ENCODE results near the gene SNTG2.
"Not testable (repeated sequence)": the region's sequence is repeated elsewhere in the genome, so short reads cannot be mapped to it uniquely, and the experiment has no call there.

Gene SNTG2

GRCh38 chr2:1207962-1208510 is 257.4 kb downstream of the SNTG2 start:
- no peak for DNase-seq

DNA sequence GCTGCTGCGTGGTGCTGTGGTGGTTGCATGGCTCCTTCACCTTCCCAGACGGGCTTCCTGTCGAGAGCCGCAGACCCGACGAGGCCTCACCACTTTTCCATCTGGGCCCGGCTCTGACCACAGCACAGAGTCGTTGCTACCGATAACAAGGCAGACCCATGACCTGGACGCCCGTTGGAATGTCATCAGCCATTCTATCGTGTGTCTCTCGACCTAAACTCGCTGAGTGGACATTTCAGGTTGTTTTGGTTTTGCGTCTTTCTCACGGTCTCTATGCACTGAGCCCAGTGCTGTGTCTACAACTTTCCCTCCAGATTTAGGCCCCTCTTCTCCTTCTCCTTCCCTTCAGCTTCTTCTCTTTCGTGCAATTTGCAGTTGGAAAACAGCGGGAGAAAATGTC is 257.9 kb downstream of the SNTG2 start:
- no peak for DNase-seq

DNA sequence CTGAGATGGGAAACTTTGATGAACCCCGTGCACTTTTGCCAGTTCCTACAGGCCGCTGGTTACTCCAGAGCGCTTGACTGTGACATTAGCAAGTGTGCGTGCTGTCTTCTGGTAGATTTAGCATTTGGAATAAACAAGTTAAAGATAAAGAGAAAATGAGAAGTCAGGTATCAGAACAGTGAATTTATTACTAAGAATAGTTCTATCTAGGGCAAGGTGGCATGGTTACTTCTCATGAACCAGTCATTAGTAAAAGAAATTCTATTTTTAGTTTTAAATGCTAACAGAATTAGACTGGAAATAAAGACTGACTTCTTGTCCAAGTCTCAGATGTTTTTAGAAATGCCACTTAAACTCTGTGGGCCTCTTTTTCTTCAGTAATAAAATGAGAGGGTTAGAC is 258.6 kb downstream of the SNTG2 start:
- no peak for DNase-seq

DNA sequence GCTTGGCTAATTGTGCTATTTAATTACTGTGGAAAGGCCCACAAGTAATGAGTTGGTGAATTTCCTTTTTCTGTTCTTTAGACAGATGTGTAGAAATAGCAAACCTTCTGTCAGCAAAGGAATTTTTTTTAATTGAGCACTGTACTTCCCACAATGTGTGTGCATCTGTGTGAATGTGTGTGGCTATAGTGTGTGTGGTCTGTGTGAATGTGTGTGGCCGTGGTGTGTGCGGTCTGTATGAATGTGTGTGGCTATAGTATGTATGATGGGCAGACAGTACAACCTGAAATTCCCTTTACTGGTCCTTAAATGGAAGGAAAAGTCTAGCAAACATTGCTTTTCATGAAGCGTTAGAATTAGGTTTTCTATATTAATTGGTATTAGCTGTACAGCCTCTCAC is 259.1 kb downstream of the SNTG2 start:
- DNase-seq: no peak

- no peak for DNase-seq
Observed at GRCh38 chr2:1210352-1210751, 259.7 kb downstream of the SNTG2 start.

DNA sequence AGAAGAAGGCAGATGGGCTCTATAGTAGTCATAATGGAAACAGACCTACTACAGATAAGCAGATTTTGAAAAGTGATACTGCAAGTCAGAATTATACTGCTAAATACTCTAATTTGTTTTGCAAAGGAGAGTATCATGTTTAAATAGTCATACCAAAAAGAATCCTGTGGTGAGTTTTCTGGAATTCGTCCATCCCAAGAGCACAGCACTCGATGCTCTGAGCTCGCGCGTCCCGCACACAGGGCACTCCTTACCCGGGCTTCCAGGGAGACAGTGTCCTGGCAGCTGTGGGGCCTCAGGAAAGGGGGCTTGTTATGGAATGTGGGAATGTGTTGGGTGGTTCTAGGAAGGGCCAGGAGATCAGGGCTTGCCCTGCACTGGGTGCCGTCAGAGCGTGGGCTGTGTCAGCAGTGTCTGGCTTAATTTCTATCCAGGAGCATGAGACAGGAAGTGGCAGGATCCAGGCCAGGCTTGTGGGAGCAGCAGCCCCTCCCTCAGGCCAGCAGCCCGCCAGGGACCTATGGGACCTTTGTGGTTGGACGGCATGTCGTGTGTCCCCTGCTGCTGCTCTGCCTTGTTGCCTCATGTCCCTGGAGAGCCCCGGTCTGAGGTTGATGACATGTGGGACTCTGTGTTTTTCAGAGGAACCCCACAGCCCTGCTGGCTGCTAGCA is 269.4 kb downstream of the SNTG2 start:
- no peak for DNase-seq

DNA sequence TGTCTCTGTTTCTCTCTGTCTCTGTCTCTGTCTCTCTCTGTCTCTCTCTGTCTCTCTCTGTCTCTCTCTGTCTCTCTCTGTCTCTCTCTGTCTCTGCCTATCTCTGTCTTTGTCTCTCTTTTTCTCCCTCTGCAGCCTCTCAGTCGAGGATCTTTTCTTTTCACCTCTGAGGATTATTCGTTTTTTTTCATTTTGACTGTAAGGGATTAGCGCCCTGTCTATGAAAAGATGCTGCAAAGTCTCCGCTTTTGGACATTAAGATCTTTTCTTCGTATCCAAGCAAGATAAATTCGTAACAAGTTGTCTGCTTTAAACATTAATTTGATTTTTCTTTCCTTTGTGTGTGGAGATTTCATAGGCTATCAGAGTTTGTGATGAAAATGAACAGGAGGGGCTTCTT is 271.4 kb downstream of the SNTG2 start:
- no peak for DNase-seq

DNA sequence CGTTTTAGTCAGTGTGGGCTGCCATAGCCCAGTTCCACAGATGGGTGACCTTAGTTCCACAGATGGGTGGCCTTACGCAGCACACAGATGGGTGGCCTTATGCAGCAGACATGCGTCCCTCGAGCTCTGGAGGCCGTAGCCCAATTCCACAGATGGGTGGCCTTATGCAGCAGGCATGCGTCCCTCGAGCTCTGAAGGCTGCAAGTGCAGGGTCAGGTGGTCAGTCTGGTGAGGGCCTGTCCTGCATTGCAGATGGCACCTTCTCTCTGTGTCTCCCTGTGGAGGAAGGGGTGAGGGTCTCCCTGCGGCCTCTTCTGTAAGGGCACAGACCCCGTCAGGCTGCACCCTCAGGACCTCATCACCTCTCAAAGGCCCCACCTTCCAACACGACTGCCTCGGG is 273.1 kb downstream of the SNTG2 start:
- DNase-seq: no peak

- DNase-seq: no peak
Observed at GRCh38 chr2:1224901-1225300, 274.3 kb downstream of the SNTG2 start.

- DNase-seq: peak; percentile 65
Observed at GRCh38 chr2:1226766-1227165, 276.1 kb downstream of the SNTG2 start.

DNA sequence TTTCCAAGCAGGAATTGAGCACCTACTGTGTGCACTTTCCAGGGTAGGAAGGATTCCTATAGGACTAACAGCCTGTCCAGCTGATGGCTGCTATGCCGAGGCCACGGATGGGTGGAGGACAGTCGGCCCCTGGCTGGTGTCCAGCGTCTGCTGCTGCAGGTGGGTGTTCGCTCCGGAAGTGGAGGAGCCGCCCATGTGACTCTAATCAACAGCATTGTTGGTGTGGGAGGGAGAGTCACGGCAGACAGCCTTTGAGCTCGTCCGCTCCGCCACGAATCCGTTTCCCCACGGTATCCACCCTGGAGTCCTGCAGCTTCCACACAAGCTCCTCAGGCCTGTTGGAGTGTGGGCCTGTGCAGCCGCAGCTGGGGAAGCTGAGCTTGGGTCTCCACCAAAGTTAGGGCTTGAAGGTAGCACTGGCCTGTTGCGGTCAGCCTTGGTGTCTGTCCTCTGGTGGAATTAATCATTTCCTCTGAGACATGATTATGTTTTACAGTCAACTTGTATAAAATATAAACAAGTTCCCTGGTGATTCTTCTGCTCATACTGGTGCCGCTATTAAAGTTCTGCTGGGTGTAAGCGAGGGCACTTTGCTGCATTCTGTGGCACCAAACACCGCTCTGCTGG is 276.7 kb downstream of the SNTG2 start:
- peak; percentile 60 for DNase-seq

- DNase-seq: not testable (repeated sequence)
Observed at GRCh38 chr2:1229596-1229995, 278.9 kb downstream of the SNTG2 start.

- DNase-seq: no peak
Observed at GRCh38 chr2:1230155-1230893, 279.7 kb downstream of the SNTG2 start.

DNA sequence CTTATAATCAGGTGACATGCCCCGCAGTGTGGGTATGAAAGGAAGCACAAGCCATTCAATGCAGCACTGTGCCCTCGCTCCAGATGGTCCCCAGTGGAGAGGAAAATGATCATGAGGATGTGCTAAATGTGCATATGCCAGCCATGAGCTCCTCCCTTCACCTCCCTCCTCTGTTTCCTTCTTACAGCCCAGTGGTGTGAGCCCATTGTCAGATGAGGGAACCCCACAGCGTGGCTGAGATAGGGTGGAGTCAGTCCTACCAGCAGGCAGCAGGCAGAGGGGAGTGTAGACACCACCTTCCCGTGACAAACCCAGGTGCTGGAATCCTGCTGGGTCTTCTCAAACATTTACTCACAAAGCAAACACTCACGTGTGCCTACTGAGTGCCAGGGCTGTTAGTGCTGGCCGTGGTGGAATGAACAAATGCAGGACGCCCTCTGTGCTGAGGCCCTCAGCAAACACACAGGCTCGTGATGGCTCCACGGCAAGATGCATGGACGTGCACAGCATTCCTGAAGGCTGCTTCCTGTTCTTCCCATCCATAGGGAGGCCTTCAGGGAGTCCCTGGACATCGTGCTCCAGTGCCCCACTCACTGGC is 280.9 kb downstream of the SNTG2 start:
- peak; percentile 72 for DNase-seq

GRCh38 chr2:1233281-1233680 is 282.6 kb downstream of the SNTG2 start:
- DNase-seq: peak; percentile 72

DNA sequence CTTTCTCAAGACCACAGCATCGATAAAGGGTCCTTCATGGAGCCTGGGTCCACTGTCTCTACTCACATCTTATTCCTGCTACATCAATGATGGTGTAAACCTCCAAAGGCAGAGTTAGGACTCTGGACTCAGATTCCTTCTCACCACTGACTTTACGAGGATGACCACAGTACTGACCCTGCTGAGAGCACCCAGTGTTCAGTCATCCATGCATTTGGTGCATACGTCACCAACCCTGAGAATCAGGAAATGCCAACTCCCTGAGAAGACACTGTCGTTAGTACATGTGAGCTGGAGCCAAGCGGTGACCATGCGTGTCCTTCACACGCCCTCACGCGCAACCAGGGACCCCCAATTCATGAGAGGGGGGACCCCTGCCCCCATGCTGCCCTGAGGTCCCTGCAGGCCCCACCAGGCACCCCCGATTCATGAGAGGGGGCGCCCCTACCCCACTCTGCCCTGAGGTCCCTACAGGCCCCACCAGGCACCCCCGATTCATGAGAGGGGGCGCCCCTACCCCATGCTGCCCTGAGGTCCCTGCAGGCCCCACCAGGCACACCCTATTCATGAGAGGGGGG is 284.2 kb downstream of the SNTG2 start:
- DNase-seq: no peak

- DNase-seq: no peak
Observed at GRCh38 chr2:1235806-1236205, 285.2 kb downstream of the SNTG2 start.

DNA sequence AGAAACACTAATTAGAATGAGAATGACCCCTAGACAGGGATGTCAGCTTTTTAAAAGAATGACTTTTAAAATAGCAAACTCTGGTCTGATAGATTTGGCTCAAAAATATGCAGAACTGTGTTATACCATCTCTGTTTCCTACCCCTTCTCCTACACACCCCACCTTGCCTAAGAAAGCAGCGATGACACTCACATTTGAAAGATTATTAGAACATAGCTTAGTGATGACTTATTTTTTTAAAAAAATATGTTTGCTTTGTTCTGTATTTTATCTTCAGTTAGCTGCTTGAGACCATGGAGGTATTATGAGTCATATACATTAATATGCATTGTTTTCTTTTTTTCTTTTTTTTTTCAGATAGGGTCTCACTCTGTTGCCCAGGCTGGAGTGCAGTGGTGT is 286.0 kb downstream of the SNTG2 start:
- no peak for DNase-seq

DNA sequence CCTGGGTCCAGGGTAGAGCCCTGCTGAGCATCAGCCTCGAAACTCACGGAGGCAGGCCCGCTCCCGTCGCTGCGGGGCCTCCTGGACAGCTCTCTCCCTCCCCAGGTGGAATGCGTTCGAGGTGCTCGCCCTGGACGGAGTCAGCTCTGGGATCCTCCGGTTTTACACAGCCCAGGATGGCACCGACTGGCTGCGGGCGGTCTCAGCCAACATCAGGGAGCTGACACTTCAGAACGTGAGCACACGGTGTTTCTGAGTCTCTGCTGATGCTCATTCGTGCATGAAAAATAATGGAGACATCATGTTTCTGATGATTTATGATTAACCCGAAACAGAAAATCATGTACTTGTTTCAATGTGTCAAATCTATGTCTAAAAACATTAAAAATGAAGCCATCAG is 287.1 kb downstream of the SNTG2 start:
- no peak for DNase-seq

DNA sequence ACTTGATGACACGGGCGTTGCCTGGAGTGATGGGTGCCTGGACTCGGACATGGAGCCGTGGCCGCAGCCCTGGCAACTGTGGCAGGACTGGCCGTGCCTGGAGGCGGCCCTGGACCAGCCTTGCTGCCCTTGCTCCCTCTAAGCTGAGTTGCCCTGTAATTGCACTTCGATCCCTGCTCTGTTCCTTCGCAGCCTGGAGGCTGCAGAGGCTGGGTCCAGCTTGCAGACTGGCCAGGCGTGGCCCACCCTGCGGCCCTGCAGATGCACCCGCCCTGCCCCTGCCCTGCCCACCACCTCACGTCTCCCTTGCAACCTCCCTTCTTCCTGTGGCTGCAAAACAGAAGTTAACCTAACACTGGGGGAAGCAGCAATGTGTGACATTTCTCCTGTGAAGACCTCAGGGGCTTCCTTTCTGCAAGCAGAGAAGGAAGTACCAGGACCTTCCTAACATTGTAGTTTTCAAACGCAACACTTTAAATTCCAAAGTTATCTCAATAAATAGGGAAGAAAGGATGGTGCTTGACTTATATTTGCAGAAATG is 288.0 kb downstream of the SNTG2 start:
- no peak for DNase-seq

DNA sequence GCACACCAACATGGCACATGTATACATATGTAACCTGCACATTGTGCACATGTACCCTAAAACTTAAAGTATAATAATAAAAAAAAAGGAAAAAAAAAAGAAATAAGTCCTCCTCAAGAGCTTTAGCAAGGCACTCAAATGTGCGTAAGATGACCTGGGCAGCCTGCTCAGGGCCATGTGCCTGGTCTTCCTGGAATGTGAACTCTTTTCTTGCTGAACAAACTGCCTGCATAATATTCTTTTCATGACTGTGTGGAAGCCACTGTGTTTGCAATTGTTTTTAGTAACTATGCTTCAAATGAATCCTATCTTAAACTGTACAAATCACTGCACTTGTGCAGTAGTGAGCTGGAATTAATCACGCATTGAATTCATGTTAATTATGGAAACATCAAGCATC is 294.5 kb downstream of the SNTG2 start:
- DNase-seq: no peak

GRCh38 chr2:1246239-1246638 is 295.6 kb downstream of the SNTG2 start:
- DNase-seq: no peak

- no peak for DNase-seq
Observed at GRCh38 chr2:1246991-1247390, 296.3 kb downstream of the SNTG2 start.
